ENCODE results near the gene MRPL27. TPM values are rescaled to one million over a fixed set of nuclear protein-coding genes. Genes with fewer than 3 reads are reported as not detected.

Gene MRPL27
- polyA plus RNA-seq, 4 donors = 64.6 to 78.2 (median 73.0) TPM

- no peak for DNase-seq (ENCODE audit: low read depth in 4 of 4, low spot score in 3 of 4)
These were observed 53.5 kb downstream of the MRPL27 start for GRCh38 chr17:50319306-50320004.

GRCh38 chr17:50318501-50319285 is 54.3 kb downstream of the MRPL27 start:
- DNase-seq (ENCODE audit: low read depth in 4 of 4, low spot score in 3 of 4) = peak; percentile 50 to 75 (median 68)

Other genes starting within 250 kb of the MRPL27 start
- gene SAMD14, start 243.0 kb downstream of the MRPL27 start, polyA plus RNA-seq (ENCODE audit: insufficient read length in 4 of 4) = 10 to 100 TPM; 12.9 to 20.9 (median 14.6) TPM
- gene PPP1R9B, start 222.5 kb downstream of the MRPL27 start, polyA plus RNA-seq (ENCODE audit: insufficient read length in 4 of 4) = 10 to 100 TPM; 46.7 to 50.4 (median 49.3) TPM
- gene SGCA, start 207.2 kb downstream of the MRPL27 start, polyA plus RNA-seq (ENCODE audit: insufficient read length in 4 of 4) = 1 to 10 TPM in 2 of 4 donors, under 1 TPM in 2; 0.79 to 1.2 (median 1.0) TPM
- gene COL1A1, start 171.6 kb downstream of the MRPL27 start, polyA plus RNA-seq (ENCODE audit: insufficient read length in 4 of 4) = 100 to 1,000 TPM; 539 to 919 (median 649) TPM
- 1 to 10 TPM; 1.7 to 3.0 (median 2.4) TPM for gene TMEM92, start 98.7 kb downstream of the MRPL27 start, polyA plus RNA-seq (ENCODE audit: insufficient read length in 4 of 4)
- 10 to 100 TPM; 17.9 to 25.8 (median 19.0) TPM for gene XYLT2, start 27.1 kb downstream of the MRPL27 start, polyA plus RNA-seq (ENCODE audit: insufficient read length in 4 of 4)
- 1 to 10 TPM; 7.4 to 9.1 (median 7.9) TPM for gene EME1, start within 50 bp of the MRPL27 start, polyA plus RNA-seq (ENCODE audit: insufficient read length in 4 of 4)
- gene LRRC59, start 24.3 kb upstream of the MRPL27 start, polyA plus RNA-seq (ENCODE audit: insufficient read length in 4 of 4) = 10 to 100 TPM; 59.9 to 65.0 (median 63.8) TPM
- gene ACSF2, start 53.0 kb upstream of the MRPL27 start, polyA plus RNA-seq (ENCODE audit: insufficient read length in 4 of 4) = 10 to 100 TPM; 68.7 to 97.0 (median 91.0) TPM
- gene CHAD, start 95.7 kb upstream of the MRPL27 start, polyA plus RNA-seq (ENCODE audit: insufficient read length in 4 of 4) = 1 to 10 TPM in 3 of 4 donors, under 1 TPM in 1; 0.91 to 3.0 (median 1.7) TPM
- 10 to 100 TPM; 49.7 to 56.5 (median 53.1) TPM for gene RSAD1, start 105.7 kb upstream of the MRPL27 start, polyA plus RNA-seq (ENCODE audit: insufficient read length in 4 of 4)
- gene MYCBPAP, start 135.3 kb upstream of the MRPL27 start, polyA plus RNA-seq (ENCODE audit: insufficient read length in 4 of 4) = 1 to 10 TPM; 1.9 to 3.0 (median 2.2) TPM
- 10 to 100 TPM; 10.1 to 12.9 (median 10.9) TPM for gene EPN3, start 159.6 kb upstream of the MRPL27 start, polyA plus RNA-seq (ENCODE audit: insufficient read length in 4 of 4)
- 10 to 100 TPM; 52.2 to 62.3 (median 53.7) TPM for gene SPATA20, start 174.0 kb upstream of the MRPL27 start, polyA plus RNA-seq (ENCODE audit: insufficient read length in 4 of 4)
- 1 to 10 TPM; 6.5 to 7.4 (median 6.9) TPM for gene CACNA1G, start 187.5 kb upstream of the MRPL27 start, polyA plus RNA-seq (ENCODE audit: insufficient read length in 4 of 4)

Measured in right renal pelvis (tissue), 4 donors.